ENCODE data around the gene IL1RAPL1.

IL1RAPL1 gene

GRCh38 chrX:29726811-29727210 is 1139.6 kb downstream of the IL1RAPL1 start:
- no peak for TF ChIP-seq JUND (IDR thresholded peaks at IDR 0.05; ENCODE audit: low read depth)
- in situ Hi-C loops (cut with HindIII; ENCODE audit: low pct_unique_long_range_greater_than_20kb, low sequenced_read_pairs): no loop called here
- DNase-seq (ENCODE audit: low read depth in 1 of 2, low spot score in 1 of 2): no peak

GRCh38 chrX:29728639-29729038 is 1141.4 kb downstream of the IL1RAPL1 start:
- no peak for TF ChIP-seq JUND (IDR thresholded peaks at IDR 0.05; ENCODE audit: low read depth)
- in situ Hi-C loops (cut with HindIII; ENCODE audit: low pct_unique_long_range_greater_than_20kb, low sequenced_read_pairs): no loop called here
- no peak for DNase-seq (ENCODE audit: low read depth in 1 of 2, low spot score in 1 of 2)

- in situ Hi-C loops (cut with HindIII; ENCODE audit: low pct_unique_long_range_greater_than_20kb, low sequenced_read_pairs): no loop called here
- no peak for DNase-seq (ENCODE audit: low read depth in 1 of 2, low spot score in 1 of 2)
- no peak for TF ChIP-seq JUND (IDR thresholded peaks at IDR 0.05; ENCODE audit: low read depth)
Measured at GRCh38 chrX:29744966-29745365, 1157.7 kb downstream of the IL1RAPL1 start.

- in situ Hi-C loops (cut with HindIII; ENCODE audit: low pct_unique_long_range_greater_than_20kb, low sequenced_read_pairs): no loop called here
- DNase-seq (ENCODE audit: low read depth in 1 of 2, low spot score in 1 of 2): no peak
- no peak for TF ChIP-seq JUND (IDR thresholded peaks at IDR 0.05; ENCODE audit: low read depth)
Measured at GRCh38 chrX:29746326-29746725, 1159.1 kb downstream of the IL1RAPL1 start.

GRCh38 chrX:29762006-29762405 is 1174.8 kb downstream of the IL1RAPL1 start:
- no peak for DNase-seq (ENCODE audit: low read depth in 1 of 2, low spot score in 1 of 2)
- in situ Hi-C loops (cut with HindIII; ENCODE audit: low pct_unique_long_range_greater_than_20kb, low sequenced_read_pairs): no loop called here
- no peak for TF ChIP-seq JUND (IDR thresholded peaks at IDR 0.05; ENCODE audit: low read depth)

GRCh38 chrX:29775890-29776289 is 1188.6 kb downstream of the IL1RAPL1 start:
- DNase-seq (ENCODE audit: low read depth in 1 of 2, low spot score in 1 of 2): no peak
- TF ChIP-seq JUND (IDR thresholded peaks at IDR 0.05; ENCODE audit: low read depth): no peak
- in situ Hi-C loops (cut with HindIII; ENCODE audit: low pct_unique_long_range_greater_than_20kb, low sequenced_read_pairs): no loop called here

GRCh38 chrX:29787656-29788055 is 1200.4 kb downstream of the IL1RAPL1 start:
- DNase-seq (ENCODE audit: low read depth in 1 of 2, low spot score in 1 of 2): no peak
- in situ Hi-C loops (cut with HindIII; ENCODE audit: low pct_unique_long_range_greater_than_20kb, low sequenced_read_pairs): no loop called here
- TF ChIP-seq JUND (IDR thresholded peaks at IDR 0.05; ENCODE audit: low read depth): no peak

GRCh38 chrX:29788991-29789699 is 1201.9 kb downstream of the IL1RAPL1 start:
- in situ Hi-C loops (cut with HindIII; ENCODE audit: low pct_unique_long_range_greater_than_20kb, low sequenced_read_pairs): no loop called here
- no peak for DNase-seq (ENCODE audit: low read depth in 1 of 2, low spot score in 1 of 2)
- TF ChIP-seq JUND (IDR thresholded peaks at IDR 0.05; ENCODE audit: low read depth): no peak

GRCh38 chrX:29792335-29792734 is 1205.1 kb downstream of the IL1RAPL1 start:
- TF ChIP-seq JUND (IDR thresholded peaks at IDR 0.05; ENCODE audit: low read depth): no peak
- in situ Hi-C loops (cut with HindIII; ENCODE audit: low pct_unique_long_range_greater_than_20kb, low sequenced_read_pairs): no loop called here

GRCh38 chrX:29797156-29797555 is 1209.9 kb downstream of the IL1RAPL1 start:
- TF ChIP-seq JUND (IDR thresholded peaks at IDR 0.05; ENCODE audit: low read depth): no peak
- in situ Hi-C loops (cut with HindIII; ENCODE audit: low pct_unique_long_range_greater_than_20kb, low sequenced_read_pairs): no loop called here

More at GRCh38 chrX:29792335-29792734, 1205.1 kb downstream of the IL1RAPL1 start:
- no peak for DNase-seq (ENCODE audit: low read depth in 1 of 2, low spot score in 1 of 2)

GRCh38 chrX:29798469-29798868 is 1211.2 kb downstream of the IL1RAPL1 start:
- no peak for TF ChIP-seq JUND (IDR thresholded peaks at IDR 0.05; ENCODE audit: low read depth)
- no peak for DNase-seq (ENCODE audit: low read depth in 1 of 2, low spot score in 1 of 2)

More at GRCh38 chrX:29797156-29797555, 1209.9 kb downstream of the IL1RAPL1 start:
- no peak for DNase-seq (ENCODE audit: low read depth in 1 of 2, low spot score in 1 of 2)

GRCh38 chrX:29813174-29813573 is 1225.9 kb downstream of the IL1RAPL1 start:
- in situ Hi-C loops (cut with HindIII; ENCODE audit: low pct_unique_long_range_greater_than_20kb, low sequenced_read_pairs): no loop called here
- DNase-seq (ENCODE audit: low read depth in 1 of 2, low spot score in 1 of 2): no peak
- TF ChIP-seq JUND (IDR thresholded peaks at IDR 0.05; ENCODE audit: low read depth): no peak

More at GRCh38 chrX:29798469-29798868, 1211.2 kb downstream of the IL1RAPL1 start:
- in situ Hi-C loops (cut with HindIII; ENCODE audit: low pct_unique_long_range_greater_than_20kb, low sequenced_read_pairs): no loop called here

- in situ Hi-C loops (cut with HindIII; ENCODE audit: low pct_unique_long_range_greater_than_20kb, low sequenced_read_pairs): no loop called here
- no peak for TF ChIP-seq JUND (IDR thresholded peaks at IDR 0.05; ENCODE audit: low read depth)
- DNase-seq (ENCODE audit: low read depth in 1 of 2, low spot score in 1 of 2): no peak
Measured at GRCh38 chrX:29824176-29824906, 1237.1 kb downstream of the IL1RAPL1 start.

Data from T47D (cell line).